Measurements from ENCODE around the gene UBP1. TPM values are rescaled to one million over a fixed set of nuclear protein-coding genes. Genes with fewer than 3 reads are reported as not detected.
"Not testable (repeated sequence)": the region's sequence is repeated elsewhere in the genome, so short reads cannot be mapped to it uniquely, and the experiment has no call there.

UBP1 gene
- total RNA-seq, 1 donor from 2014 or later, result 77.3 TPM

DNA sequence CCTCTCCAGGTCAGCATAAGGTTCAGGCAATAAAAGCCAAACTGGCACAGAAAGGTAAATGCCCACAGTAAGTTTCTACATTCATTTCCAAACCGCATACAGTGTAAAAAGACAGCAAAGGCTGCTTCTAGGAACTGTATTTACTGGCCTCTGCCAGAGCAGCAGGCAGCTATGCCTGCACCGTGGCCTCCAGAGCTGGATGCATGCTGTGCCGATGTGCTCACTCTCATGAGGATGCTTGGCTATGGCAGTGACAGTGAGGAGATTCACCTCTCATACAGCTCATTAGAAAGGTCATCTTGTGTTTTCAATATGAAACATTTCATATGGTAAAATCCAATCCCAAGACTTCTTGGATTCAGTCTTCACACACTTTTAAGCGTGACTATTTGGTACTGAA, 50.3 kb downstream of the UBP1 start:
- no peak for DNase-seq (ENCODE audit: low read depth)

DNA sequence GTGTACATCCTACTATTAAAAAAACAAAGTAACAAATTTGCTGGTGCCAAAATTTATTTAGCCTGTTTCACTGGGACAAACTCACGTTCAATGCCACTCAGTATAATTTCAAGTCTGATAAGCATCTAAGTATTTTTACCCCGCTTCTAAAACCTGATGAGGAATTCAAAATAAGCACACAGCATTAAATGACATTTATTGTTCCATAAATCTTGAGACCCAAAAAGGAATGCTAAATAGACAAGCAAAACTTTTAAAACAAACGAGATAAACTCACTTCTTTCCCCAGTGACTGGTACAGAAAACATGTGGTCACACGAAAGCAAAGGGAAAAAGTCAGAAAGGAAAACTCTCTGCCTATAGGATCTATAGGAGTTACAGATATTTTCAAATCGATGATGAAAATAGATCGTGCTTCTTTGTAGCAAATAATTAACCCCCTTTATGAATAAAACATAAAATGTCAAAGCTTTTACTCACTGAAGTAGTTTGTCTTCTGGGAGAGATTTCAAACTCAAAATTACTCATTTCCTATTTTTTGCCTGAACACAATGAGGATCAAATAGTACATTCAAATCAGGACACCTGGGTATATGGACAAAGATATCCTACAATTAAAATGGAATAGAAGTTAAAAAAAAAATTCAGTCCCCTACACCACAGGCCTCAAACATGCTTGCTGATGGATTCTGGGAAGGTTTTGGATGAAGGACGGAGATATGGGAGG, 51.7 kb downstream of the UBP1 start:
- DNase-seq (ENCODE audit: low read depth), result peak; percentile 54

DNA sequence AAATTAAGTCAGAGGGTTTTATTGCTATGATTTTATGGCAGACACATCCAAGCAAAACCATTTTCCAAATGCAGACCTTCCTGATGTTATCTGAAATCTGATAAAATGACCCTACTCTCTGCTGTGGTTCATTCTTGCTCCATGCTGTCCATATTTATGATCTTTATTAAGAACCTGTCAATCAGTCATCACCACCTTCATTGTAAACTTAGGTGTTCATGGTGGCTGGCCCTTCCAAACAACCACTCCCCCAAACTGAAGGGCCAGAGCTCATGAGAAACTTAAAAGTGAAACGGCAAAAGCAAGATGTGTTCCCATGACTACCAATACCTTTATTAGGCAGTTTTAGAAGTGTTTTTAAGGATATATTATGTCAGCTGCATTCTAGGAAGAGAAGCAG, 53.6 kb downstream of the UBP1 start:
- no peak for DNase-seq (ENCODE audit: low read depth)

GRCh38 chr3:33385423-33385822, 54.8 kb downstream of the UBP1 start:
- DNase-seq (ENCODE audit: low read depth), result no peak

DNA sequence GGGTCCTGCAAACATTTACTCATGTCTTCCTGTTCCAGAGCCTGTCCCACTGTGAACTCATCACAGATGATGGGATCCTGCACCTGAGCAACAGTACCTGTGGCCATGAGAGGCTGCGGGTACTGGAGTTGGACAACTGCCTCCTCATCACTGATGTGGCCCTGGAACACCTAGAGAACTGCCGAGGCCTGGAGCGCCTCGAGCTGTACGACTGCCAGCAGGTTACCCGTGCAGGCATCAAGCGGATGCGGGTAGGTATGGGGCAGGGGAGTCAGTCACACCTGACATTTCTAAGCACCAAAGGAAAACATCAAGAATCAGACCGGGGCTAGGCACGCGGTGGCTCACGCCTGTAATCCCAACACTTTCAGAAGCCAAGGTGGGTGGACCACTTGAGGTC, 56.3 kb downstream of the UBP1 start:
- DNase-seq (ENCODE audit: low read depth), result no peak

GRCh38 chr3:33380653-33381052, 59.6 kb downstream of the UBP1 start:
- DNase-seq (ENCODE audit: low read depth), result peak; percentile 23

DNA sequence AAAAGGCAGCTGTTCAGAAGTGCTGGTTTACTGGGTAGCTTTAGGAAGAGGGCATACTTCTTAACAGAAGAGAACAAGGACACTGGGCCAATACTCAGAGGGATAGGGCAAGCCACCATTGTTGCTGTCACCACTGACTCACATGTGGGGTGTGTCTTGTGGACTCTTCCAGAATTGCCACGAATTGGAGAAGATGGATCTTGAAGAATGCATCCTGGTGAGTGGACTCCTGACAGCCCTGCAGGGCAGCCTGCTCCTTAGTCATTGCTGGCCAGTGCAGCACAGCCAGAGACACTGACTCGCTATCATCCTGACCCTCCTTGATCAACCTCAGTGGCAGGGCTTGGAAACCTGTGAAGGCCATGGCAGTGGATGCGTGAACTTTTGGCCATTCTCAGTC, 62.3 kb downstream of the UBP1 start:
- DNase-seq (ENCODE audit: low read depth), result peak; percentile 42

GRCh38 chr3:33377489-33377888, 62.7 kb downstream of the UBP1 start:
- no peak for DNase-seq (ENCODE audit: low read depth)

DNA sequence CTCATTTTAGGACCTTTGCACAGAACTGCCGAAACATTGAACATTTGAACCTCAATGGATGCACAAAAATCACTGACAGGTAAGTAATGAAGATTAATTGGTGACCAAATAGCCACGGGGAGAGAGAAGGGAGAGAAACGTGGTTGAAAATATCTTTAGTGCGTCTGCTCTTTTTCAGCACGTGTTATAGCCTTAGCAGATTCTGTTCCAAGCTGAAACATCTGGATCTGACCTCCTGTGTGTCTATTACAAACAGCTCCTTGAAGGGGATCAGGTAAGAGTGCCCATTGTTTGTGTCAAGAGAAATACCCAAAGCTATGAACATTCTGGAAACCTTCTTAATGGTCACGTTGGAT, 67.1 kb downstream of the UBP1 start:
- DNase-seq (ENCODE audit: low read depth), result no peak

DNA sequence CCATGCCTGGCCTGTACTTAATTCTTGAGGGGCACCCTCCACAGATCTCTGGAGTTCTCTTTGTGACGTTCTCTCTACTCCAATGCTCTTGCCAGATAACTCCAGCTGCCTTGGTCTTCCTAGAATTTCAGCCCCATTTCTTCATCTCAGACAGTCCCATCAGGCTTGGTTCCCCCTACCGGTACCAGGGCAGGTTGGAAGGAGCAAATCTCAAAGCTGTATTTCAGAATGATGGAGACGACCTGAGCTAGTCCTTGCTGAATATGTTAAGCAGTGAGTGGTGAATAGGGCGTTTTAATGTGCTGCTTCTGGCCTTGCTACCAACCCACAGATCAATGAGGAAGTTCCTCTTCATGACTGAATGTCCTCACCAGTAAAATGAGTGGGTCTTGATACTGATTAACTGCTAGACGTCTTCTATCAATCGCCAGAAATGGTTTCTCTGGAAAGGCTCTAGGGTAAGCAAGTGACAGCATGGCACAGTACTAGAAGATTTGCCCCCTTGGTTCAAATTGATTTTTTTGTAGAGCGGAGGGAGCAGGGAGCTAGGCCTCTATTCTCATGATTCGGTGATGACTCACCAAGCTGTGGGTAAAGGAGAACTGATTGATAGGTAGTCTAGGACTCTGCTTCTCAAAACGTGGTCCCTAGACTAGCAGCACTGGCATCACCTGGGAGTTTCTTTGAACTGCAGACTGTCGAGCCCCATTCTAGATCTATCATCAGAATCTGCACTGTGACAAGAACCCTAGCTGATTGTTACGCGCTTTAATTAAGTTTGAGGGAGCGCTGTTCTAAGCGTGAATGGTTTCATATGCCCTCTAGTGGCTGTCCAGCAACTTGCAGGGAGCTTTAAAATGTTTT, 67.8 kb downstream of the UBP1 start:
- peak; percentile 71 for DNase-seq (ENCODE audit: low read depth)

GRCh38 chr3:33364531-33365128, 75.6 kb downstream of the UBP1 start:
- DNase-seq (ENCODE audit: low read depth), result no peak

GRCh38 chr3:33364060-33364459, 76.1 kb downstream of the UBP1 start:
- no peak for DNase-seq (ENCODE audit: low read depth)

GRCh38 chr3:33363113-33363800, 76.9 kb downstream of the UBP1 start:
- DNase-seq (ENCODE audit: low read depth), result peak; percentile 65

- peak; percentile 74 for DNase-seq (ENCODE audit: low read depth)
Measured at GRCh38 chr3:33360136-33360825, 79.9 kb downstream of the UBP1 start.

DNA sequence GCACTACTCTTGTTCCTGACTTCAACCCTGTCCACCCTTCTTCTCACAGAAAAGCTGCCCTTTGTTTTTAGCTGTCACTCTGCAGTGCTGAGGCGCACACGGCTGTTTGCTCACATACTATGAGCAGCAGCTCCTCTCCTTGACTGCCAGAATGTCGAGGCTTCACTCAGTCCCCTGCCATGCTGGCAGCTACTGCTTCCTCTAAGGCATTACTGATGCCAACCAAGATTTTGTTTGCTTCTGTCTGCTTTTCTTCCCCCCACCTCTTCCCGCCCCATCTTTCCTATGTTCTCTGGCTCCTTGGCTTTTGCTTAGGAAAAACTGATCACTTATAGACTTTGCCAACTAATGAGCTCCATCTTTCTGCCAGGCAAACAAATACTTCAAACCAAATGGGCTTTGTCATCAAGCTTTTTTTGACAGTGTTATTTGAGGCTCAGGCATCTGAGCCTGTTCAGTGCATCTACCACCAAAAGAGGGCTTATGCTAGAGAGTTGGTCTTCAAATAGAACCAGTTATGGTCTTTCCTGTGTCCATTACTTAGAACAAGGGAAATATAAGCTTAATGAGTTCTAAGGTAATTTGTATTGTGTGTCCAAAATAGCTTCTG, 81.9 kb downstream of the UBP1 start:
- DNase-seq (ENCODE audit: low read depth), result no peak

DNA sequence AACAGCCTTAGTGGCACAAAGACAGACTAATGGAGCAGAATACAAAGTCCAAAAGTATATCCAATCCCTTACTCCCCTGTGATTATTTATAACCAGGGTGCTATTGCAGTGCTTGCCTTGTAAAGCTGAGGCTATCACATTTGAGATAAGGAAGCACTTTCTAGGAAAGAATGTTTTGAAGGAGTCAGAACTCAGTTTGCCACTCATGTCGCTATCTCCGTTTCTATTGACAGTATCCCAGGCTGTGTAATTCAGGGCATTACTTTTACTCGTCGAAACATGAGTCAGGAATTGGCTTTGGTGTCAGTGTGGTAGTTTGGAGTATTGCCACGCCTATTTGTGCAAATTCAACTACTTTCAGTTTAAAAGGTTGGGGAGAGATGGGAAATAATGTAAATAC, 84.6 kb downstream of the UBP1 start:
- peak; percentile 21 for DNase-seq (ENCODE audit: low read depth)

GRCh38 chr3:33339758-33340157, 100.4 kb downstream of the UBP1 start:
- DNase-seq (ENCODE audit: low read depth), result no peak

GRCh38 chr3:33338936-33339465, 101.2 kb downstream of the UBP1 start:
- DNase-seq (ENCODE audit: low read depth), result not testable (repeated sequence)
